GM12878 (cell line): ENCODE results near the gene SAPCD2. TPM values are rescaled to one million over a fixed set of nuclear protein-coding genes. Genes with fewer than 3 reads are reported as not detected.

ENCODE experiments used
- ASH2L ChIP-seq: fragments of 300-600, 200-600 bp; sonication (generic); IDR thresholded peaks from 2 replicates; pipeline ENCODE4 v1.6.1; 2017; ENCODE audit warnings: low read depth, mild to moderate bottlenecking, borderline replicate concordance
- CBX3 ChIP-seq: fragments of 200-600 bp; sonication (generic); IDR thresholded peaks from 2 replicates; pipeline ENCODE4 v1.6.1; 2016; ENCODE audit warnings: low read depth, borderline replicate concordance
- CEBPB ChIP-seq, 2 experiments: fragments of 150-350 bp in 1 of 2; IDR thresholded peaks; 2 replicates each; pipeline ENCODE4 v1.6.1; 2012 to 2014; ENCODE audit warnings: low read depth in 2 of 2, low read length in 2 of 2, borderline replicate concordance in 1 of 2, inconsistent platforms in 1 of 2
- HDAC2 ChIP-seq: fragments of 200-600 bp; sonication (generic); IDR thresholded peaks from 2 replicates; pipeline ENCODE4 v1.6.1; 2017
- HDAC6 ChIP-seq: fragments of 200-600 bp; sonication (generic); IDR thresholded peaks from one replicate; pipeline ENCODE4 v1.8.0; 2017; ENCODE audit warnings: antibody characterized with exemption; ENCODE audit not compliant: unreplicated experiment
- MEF2A ChIP-seq: IDR thresholded peaks from 2 replicates; pipeline ENCODE4 v1.6.1; 2011; ENCODE audit warnings: low read depth, mild to moderate bottlenecking, low read length, moderate library complexity; ENCODE audit not compliant: insufficient read depth
- MYB ChIP-seq: fragments of 150-350 bp; IDR thresholded peaks from 2 replicates; pipeline ENCODE4 v1.6.1; 2014; ENCODE audit warnings: mild to moderate bottlenecking, low read depth, low read length, borderline replicate concordance
- NBN ChIP-seq: fragments of 450-650 bp; IDR thresholded peaks from 2 replicates; pipeline ENCODE4 v1.6.1; 2016
- NFYB ChIP-seq: IDR thresholded peaks from 2 replicates; pipeline ENCODE4 v1.6.1; 2011; ENCODE audit warnings: low read depth, mild to moderate bottlenecking, low read length, improper control_type of control experiment, moderate library complexity; ENCODE audit not compliant: insufficient read depth
- NR2C1 ChIP-seq: fragments of 450-650 bp; IDR thresholded peaks from 2 replicates; pipeline ENCODE4 v1.6.1; 2017; ENCODE audit warnings: antibody characterized with exemption, mild to moderate bottlenecking, moderate library complexity
- POLR2AphosphoS5 ChIP-seq: IDR thresholded peaks from 2 replicates; pipeline ENCODE4 v1.6.1; 2011; ENCODE audit warnings: mild to moderate bottlenecking, low read length, inconsistent platforms
- RAD51 ChIP-seq: fragments of 450-650 bp; IDR thresholded peaks from 2 replicates; pipeline ENCODE4 v1.6.1; 2016; ENCODE audit warnings: moderate library complexity, mild to moderate bottlenecking, inconsistent platforms
- SMAD5 ChIP-seq: IDR thresholded peaks from 2 replicates; pipeline ENCODE4 v1.6.1; 2016; ENCODE audit warnings: antibody characterized with exemption, low read depth
- STAT1 ChIP-seq: fragments of 450-650 bp; conservative IDR thresholded peaks from 2 replicates; pipeline ENCODE4 v1.6.1; 2014; ENCODE audit warnings: antibody characterized with exemption, mild to moderate bottlenecking
- polyA plus RNA-seq, 11 experiments: library from polyadenylated mRNA; depleted of rRNA in 4 of 11; unstranded in 6 of 11; stranded (reverse) in 5 of 11; fragments of >200 nt; fragmentation: Nextera tagmentation in 4 of 11; fragmentation: Illumina TruSeq in 1 of 11; extraction: Ambion mirVana in 4 of 11; extraction: Trizol in 1 of 11; gene quantifications; 1 replicate in 1 of 11; 2 replicates in 10 of 11; pipeline versions ENCODE4 v1.2.1 to v1.2.3, GENCODE V29; 2011 to 2016; ENCODE audit warnings: inconsistent platforms in 2 of 11, missing spikeins in 2 of 11, low read depth in 1 of 11
- total RNA-seq, 4 experiments: library from RNA; depleted of rRNA in 3 of 4; stranded (reverse); fragments of >200 nt in 3 of 4; fragmentation: Illumina TruSeq in 1 of 4; extraction: Trizol in 1 of 4; gene quantifications; 2 replicates each; pipeline versions ENCODE4 v1.2.1 to v1.2.3, GENCODE V29; 2013 to 2021
- TF ChIP-seq, protein P1 (sequence below): fragments of 450-650 bp; IDR thresholded peaks from 2 replicates; pipeline ENCODE4 v1.6.1; 2017; ENCODE audit warnings: antibody characterized with exemption, mild to moderate bottlenecking, moderate library complexity
- TF ChIP-seq, protein P2 (sequence below): IDR thresholded peaks from 2 replicates; pipeline ENCODE4 v1.6.1; 2011; ENCODE audit warnings: borderline replicate concordance, low read depth, mild to moderate bottlenecking, moderate library complexity, low read length; ENCODE audit not compliant: insufficient read depth, poor library complexity, severe bottlenecking
- TF ChIP-seq, protein P3 (sequence below): fragments of 450-650 bp; formaldehyde crosslinking; IDR thresholded peaks from 2 replicates; pipeline ENCODE4 v1.5.0; 2022; ENCODE audit warnings: mild to moderate bottlenecking, missing genetic modification characterization
- TF ChIP-seq, protein P4 (sequence below): fragments of 450-650 bp; IDR thresholded peaks from 2 replicates; pipeline ENCODE4 v1.6.1; 2014; ENCODE audit warnings: mild to moderate bottlenecking

SAPCD2 gene
- total and polyA plus RNA-seq, 10 of the 15 experiments (the other 5 are each of a cell fraction or from before 2014, with no cell fraction given), result 1.6 to 35.2 (median 7.2) TPM

DNA sequence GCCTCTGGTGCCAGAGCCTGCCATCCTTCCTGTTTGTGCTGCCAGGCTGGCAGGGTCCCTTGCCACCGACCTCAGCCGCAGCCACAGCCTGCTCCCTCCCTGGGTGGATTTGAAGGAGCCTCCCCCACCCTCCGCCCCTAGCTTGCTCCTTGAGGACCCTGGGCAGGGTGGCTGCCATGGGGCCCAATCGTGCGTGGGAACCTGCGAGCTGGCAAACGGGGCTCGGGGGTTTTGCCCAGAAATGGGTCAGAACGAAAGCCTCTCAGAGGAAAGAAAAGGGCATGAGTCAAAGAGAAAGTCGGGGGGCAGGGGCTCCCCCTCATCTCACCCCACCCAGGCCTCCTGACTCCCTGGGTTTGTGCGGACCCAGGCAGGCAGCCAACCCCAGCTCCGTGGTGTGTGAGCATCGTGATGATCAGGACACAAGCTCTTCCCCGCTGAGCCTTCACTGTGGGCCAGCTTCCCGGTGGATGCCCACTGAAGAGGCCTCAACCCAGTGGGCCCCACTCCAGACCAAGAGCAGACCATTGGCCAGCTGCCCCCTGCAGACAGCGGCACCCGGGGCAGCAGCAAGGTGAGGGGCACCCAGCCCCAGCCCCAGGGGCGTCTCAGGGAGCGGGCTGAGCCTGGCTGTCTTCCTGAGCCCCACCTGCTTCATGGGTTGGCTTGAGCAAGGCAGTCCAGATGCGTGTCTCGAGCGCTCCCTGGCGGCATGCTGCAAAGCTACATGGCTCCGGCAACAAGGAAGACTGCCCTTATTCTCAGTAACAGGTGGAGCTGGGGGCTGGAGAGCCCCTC is 35.4 kb downstream of the SAPCD2 start (continued):
- TF ChIP-seq, protein P1, sequence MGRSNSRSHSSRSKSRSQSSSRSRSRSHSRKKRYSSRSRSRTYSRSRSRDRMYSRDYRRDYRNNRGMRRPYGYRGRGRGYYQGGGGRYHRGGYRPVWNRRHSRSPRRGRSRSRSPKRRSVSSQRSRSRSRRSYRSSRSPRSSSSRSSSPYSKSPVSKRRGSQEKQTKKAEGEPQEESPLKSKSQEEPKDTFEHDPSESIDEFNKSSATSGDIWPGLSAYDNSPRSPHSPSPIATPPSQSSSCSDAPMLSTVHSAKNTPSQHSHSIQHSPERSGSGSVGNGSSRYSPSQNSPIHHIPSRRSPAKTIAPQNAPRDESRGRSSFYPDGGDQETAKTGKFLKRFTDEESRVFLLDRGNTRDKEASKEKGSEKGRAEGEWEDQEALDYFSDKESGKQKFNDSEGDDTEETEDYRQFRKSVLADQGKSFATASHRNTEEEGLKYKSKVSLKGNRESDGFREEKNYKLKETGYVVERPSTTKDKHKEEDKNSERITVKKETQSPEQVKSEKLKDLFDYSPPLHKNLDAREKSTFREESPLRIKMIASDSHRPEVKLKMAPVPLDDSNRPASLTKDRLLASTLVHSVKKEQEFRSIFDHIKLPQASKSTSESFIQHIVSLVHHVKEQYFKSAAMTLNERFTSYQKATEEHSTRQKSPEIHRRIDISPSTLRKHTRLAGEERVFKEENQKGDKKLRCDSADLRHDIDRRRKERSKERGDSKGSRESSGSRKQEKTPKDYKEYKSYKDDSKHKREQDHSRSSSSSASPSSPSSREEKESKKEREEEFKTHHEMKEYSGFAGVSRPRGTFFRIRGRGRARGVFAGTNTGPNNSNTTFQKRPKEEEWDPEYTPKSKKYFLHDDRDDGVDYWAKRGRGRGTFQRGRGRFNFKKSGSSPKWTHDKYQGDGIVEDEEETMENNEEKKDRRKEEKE, result no peak
- no peak for TF ChIP-seq POLR2AphosphoS5
- TF ChIP-seq, protein P2, sequence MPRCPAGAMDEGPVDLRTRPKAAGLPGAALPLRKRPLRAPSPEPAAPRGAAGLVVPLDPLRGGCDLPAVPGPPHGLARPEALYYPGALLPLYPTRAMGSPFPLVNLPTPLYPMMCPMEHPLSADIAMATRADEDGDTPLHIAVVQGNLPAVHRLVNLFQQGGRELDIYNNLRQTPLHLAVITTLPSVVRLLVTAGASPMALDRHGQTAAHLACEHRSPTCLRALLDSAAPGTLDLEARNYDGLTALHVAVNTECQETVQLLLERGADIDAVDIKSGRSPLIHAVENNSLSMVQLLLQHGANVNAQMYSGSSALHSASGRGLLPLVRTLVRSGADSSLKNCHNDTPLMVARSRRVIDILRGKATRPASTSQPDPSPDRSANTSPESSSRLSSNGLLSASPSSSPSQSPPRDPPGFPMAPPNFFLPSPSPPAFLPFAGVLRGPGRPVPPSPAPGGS, result peak; percentile 56
- TF ChIP-seq NR2C1, result no peak
- no peak for TF ChIP-seq ASH2L
- TF ChIP-seq, protein P3, sequence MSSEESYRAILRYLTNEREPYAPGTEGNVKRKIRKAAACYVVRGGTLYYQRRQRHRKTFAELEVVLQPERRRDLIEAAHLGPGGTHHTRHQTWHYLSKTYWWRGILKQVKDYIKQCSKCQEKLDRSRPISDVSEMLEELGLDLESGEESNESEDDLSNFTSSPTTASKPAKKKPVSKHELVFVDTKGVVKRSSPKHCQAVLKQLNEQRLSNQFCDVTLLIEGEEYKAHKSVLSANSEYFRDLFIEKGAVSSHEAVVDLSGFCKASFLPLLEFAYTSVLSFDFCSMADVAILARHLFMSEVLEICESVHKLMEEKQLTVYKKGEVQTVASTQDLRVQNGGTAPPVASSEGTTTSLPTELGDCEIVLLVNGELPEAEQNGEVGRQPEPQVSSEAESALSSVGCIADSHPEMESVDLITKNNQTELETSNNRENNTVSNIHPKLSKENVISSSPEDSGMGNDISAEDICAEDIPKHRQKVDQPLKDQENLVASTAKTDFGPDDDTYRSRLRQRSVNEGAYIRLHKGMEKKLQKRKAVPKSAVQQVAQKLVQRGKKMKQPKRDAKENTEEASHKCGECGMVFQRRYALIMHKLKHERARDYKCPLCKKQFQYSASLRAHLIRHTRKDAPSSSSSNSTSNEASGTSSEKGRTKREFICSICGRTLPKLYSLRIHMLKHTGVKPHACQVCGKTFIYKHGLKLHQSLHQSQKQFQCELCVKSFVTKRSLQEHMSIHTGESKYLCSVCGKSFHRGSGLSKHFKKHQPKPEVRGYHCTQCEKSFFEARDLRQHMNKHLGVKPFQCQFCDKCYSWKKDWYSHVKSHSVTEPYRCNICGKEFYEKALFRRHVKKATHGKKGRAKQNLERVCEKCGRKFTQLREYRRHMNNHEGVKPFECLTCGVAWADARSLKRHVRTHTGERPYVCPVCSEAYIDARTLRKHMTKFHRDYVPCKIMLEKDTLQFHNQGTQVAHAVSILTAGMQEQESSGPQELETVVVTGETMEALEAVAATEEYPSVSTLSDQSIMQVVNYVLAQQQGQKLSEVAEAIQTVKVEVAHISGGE (CRISPR knock-in tag), result no peak
- TF ChIP-seq CEBPB (IDR thresholded peaks at IDR 0.05; ENCODE audit: borderline replicate concordance in 1 of 2, low read depth in 2 of 2, low read length in 2 of 2), result no peak
- TF ChIP-seq MEF2A, result no peak
- TF ChIP-seq, protein P4, sequence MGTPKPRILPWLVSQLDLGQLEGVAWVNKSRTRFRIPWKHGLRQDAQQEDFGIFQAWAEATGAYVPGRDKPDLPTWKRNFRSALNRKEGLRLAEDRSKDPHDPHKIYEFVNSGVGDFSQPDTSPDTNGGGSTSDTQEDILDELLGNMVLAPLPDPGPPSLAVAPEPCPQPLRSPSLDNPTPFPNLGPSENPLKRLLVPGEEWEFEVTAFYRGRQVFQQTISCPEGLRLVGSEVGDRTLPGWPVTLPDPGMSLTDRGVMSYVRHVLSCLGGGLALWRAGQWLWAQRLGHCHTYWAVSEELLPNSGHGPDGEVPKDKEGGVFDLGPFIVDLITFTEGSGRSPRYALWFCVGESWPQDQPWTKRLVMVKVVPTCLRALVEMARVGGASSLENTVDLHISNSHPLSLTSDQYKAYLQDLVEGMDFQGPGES, result no peak
- TF ChIP-seq RAD51, result no peak
- no peak for TF ChIP-seq CBX3
- TF ChIP-seq HDAC2, result no peak
- TF ChIP-seq NFYB, result no peak
- TF ChIP-seq MYB, result no peak
- TF ChIP-seq HDAC6, result no peak
- peak; percentile 71; the same call in 1 of the 2 replicates for TF ChIP-seq NBN
- no peak for TF ChIP-seq SMAD5
- TF ChIP-seq STAT1, result no peak
